ENCODE measurements around the gene USE1. TPM values are rescaled to one million over a fixed set of nuclear protein-coding genes. Genes with fewer than 3 reads are reported as not detected.

The USE1 gene
- polyA plus RNA-seq, 2 donors = 32.8 to 37.7 TPM

DNA sequence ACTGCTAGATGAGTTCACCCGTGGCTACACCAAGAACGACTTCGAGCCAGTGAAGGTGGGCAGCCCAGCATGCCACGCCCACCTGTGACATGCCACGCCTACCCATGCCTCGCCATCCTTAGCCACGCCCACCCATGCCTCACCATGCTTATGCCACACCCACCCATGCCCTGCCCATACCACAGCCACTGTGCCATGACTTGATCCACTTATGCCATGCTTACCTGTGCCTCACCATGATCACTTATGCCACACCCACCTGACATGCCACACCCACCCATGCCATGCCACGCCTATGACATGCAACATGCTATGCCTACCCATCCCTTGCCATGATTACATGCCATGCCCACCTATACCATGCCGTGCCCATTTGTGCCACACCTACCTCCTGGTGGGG lies 12.9 kb upstream of the USE1 start:
- Histone ChIP-seq H3K4me1 (ENCODE audit: control insufficient read depth in 2 of 2, insufficient read depth in 2 of 2, low read length in 1 of 2) (peaks cover 0 to 2% of the 10 kb centered on the region in 2 donors), H3K4me3 (ENCODE audit: low read depth in 1 of 2, low read length in 2 of 2) (no peak overlapping the region), H3K9me3 (ENCODE audit: control insufficient read depth in 2 of 2, insufficient read depth in 1 of 2, low read depth in 1 of 2, low read length in 1 of 2) (peaks cover 0 to 6% of the 10 kb centered on the region in 2 donors), H3K27ac (ENCODE audit: low read depth in 2 of 2, low read length in 1 of 2) (no peak overlapping the region), H3K36me3 (ENCODE audit: control insufficient read depth in 2 of 2, insufficient read depth in 2 of 2, low read length in 1 of 2) (peaks cover 18 to 57% of the 10 kb centered on the region in 2 donors), H3K27me3 (ENCODE audit: control insufficient read depth in 1 of 2, insufficient read depth in 2 of 2, low read length in 2 of 2) (no peaks in the 10 kb centered on the region)
- WGBS, 2 donors = 81 to 85% methylated on average over 9 of the region's 9 CpGs

DNA sequence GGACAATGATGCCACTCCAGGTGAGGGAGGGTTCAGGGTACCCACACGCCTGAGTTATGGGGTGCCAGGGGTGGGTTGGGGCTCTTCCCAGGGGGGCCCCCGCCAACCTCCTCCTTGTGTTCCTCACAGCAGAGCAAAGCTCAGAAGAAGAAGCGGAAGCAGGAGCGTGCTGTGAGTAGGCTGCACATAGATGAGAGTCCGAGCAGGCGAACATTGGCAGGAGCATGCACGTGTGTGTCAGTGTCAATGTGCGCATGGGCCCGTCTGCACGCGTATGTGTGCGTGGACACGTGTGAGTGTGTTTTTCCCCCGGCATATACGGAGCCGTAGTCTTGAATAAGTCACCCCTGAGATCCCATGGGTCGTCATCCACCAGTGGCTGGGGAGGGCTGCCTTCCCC lies 12.4 kb upstream of the USE1 start:
- H3K27me3 ChIP-seq (ENCODE audit: control insufficient read depth in 1 of 2, insufficient read depth in 2 of 2, low read length in 2 of 2) = no peaks in the 10 kb centered on the region
- H3K9me3 ChIP-seq (ENCODE audit: control insufficient read depth in 2 of 2, insufficient read depth in 1 of 2, low read depth in 1 of 2, low read length in 1 of 2) = peaks cover 0 to 6% of the 10 kb centered on the region in 2 donors
- 90 to 92% methylated on average over 17 of the region's 17 CpGs for WGBS, 2 donors
- H3K36me3 ChIP-seq (ENCODE audit: control insufficient read depth in 2 of 2, insufficient read depth in 2 of 2, low read length in 1 of 2) = peaks cover 18 to 53% of the 10 kb centered on the region in 2 donors
- peaks cover 0 to 2% of the 10 kb centered on the region in 2 donors for H3K4me1 ChIP-seq (ENCODE audit: control insufficient read depth in 2 of 2, insufficient read depth in 2 of 2, low read length in 1 of 2)
- H3K4me3 ChIP-seq (ENCODE audit: low read depth in 1 of 2, low read length in 2 of 2) = no peak overlapping the region
- H3K27ac ChIP-seq (ENCODE audit: low read depth in 2 of 2, low read length in 1 of 2) = no peak overlapping the region

DNA sequence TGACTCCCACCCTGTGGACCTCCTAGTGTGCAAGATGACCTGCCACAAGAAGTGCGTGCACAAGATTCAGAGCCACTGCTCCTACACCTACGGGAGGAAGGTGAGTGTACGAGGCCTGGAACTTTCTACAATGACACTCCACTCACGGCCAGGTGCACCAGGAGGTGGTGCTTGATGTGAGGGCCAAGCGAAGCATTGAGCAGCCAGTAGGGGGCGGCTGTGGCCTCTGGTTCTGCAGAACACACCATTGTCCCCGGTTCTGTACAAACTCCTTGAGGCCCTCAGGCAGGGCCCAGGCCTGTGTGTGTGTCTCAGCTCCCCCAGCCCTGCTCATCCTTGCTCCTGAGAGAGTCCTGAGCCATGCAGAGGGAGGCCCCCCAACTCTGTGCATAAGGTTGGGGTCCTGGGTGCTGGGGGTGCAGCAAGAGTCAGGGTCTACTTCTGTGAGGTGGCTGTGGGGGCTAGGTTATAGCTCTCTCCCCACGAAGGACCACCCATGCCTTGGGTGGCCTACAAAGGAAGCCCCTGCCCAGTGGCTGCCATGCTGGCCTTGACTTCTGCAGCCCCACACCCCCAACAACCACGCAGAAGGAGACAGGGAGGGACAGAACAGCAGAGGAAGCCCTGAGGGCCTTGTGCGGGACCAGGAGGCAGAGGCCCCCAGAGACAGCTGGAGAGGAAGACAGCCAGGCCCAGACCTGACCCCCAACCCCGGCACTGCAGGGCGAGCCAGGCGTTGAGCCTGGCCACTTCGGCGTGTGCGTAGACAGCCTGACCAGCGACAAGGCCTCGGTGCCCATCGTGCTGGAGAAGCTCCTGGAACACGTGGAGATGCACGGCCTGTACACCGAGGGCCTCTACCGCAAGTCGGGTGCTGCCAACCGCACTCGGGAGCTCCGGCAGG lies 9.7 kb upstream of the USE1 start:
- whole genome bisulfite sequencing, 2 donors = 81 to 82% methylated on average over 27 of the region's 27 CpGs

DNA sequence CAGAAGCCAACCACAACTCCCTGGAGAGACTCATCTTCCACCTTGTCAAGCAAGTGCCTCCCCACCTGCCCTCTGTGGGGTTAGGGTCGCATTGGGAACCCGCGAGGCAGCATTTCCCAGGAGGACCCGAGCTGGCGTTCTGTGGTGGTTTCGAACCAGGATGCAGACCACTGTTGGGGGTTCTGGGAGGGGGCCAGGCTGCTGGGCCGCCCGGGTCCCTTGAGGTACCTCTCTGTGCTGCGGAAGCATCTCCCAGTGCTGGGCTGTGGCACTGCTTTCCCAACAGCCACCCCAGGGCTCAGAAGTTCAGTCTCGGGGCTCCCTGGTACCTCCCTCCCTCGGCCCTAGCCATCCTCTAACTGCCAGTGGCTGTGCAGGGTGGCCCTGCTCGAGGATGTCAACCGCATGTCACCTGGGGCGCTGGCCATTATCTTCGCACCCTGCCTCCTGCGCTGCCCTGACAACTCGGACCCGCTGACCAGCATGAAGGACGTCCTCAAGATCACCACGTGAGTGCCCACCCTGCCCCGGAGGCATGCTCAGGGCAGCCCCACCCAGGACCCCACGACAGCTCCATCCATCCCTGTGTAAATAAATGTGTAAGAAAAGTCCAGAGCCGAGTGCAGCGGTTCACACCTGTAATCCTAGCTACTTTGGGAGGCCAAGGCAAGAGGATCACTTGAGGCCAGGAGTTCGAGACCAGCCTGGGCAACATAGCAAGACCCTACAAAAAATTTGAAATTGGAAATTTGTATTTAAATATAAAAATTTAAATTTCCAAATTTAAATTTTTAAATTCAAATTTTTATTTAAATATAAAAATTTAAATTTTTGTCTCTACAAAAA lies 8.2 kb upstream of the USE1 start:
- no peak overlapping the region for H3K27ac ChIP-seq (ENCODE audit: low read depth in 2 of 2, low read length in 1 of 2)
- 91 to 96% methylated on average over 25 of the region's 25 CpGs for WGBS, 2 donors
- H3K4me1 ChIP-seq (ENCODE audit: control insufficient read depth in 2 of 2, insufficient read depth in 2 of 2, low read length in 1 of 2) = peaks cover 0 to 11% of the 10 kb centered on the region in 2 donors
- peaks cover 6 to 59% of the 10 kb centered on the region in 2 donors for H3K36me3 ChIP-seq (ENCODE audit: control insufficient read depth in 2 of 2, insufficient read depth in 2 of 2, low read length in 1 of 2)
- H3K9me3 ChIP-seq (ENCODE audit: control insufficient read depth in 2 of 2, insufficient read depth in 1 of 2, low read depth in 1 of 2, low read length in 1 of 2) = peaks cover 0 to 3% of the 10 kb centered on the region in 2 donors
- no peak overlapping the region for H3K4me3 ChIP-seq (ENCODE audit: low read depth in 1 of 2, low read length in 2 of 2)
- H3K27me3 ChIP-seq (ENCODE audit: control insufficient read depth in 1 of 2, insufficient read depth in 2 of 2, low read length in 2 of 2) = no peaks in the 10 kb centered on the region

More for the DNA sequence above, 9.7 kb upstream of the USE1 start:
- no peaks in the 10 kb centered on the region for H3K27me3 ChIP-seq (ENCODE audit: control insufficient read depth in 1 of 2, insufficient read depth in 2 of 2, low read length in 2 of 2)
- peaks cover 0 to 6% of the 10 kb centered on the region in 2 donors for H3K9me3 ChIP-seq (ENCODE audit: control insufficient read depth in 2 of 2, insufficient read depth in 1 of 2, low read depth in 1 of 2, low read length in 1 of 2)
- H3K27ac ChIP-seq (ENCODE audit: low read depth in 2 of 2, low read length in 1 of 2) = no peak overlapping the region
- peaks cover 0 to 11% of the 10 kb centered on the region in 2 donors for H3K4me1 ChIP-seq (ENCODE audit: control insufficient read depth in 2 of 2, insufficient read depth in 2 of 2, low read length in 1 of 2)
- peaks cover 18 to 59% of the 10 kb centered on the region in 2 donors for H3K36me3 ChIP-seq (ENCODE audit: control insufficient read depth in 2 of 2, insufficient read depth in 2 of 2, low read length in 1 of 2)
- H3K4me3 ChIP-seq (ENCODE audit: low read depth in 1 of 2, low read length in 2 of 2) = no peak overlapping the region

DNA sequence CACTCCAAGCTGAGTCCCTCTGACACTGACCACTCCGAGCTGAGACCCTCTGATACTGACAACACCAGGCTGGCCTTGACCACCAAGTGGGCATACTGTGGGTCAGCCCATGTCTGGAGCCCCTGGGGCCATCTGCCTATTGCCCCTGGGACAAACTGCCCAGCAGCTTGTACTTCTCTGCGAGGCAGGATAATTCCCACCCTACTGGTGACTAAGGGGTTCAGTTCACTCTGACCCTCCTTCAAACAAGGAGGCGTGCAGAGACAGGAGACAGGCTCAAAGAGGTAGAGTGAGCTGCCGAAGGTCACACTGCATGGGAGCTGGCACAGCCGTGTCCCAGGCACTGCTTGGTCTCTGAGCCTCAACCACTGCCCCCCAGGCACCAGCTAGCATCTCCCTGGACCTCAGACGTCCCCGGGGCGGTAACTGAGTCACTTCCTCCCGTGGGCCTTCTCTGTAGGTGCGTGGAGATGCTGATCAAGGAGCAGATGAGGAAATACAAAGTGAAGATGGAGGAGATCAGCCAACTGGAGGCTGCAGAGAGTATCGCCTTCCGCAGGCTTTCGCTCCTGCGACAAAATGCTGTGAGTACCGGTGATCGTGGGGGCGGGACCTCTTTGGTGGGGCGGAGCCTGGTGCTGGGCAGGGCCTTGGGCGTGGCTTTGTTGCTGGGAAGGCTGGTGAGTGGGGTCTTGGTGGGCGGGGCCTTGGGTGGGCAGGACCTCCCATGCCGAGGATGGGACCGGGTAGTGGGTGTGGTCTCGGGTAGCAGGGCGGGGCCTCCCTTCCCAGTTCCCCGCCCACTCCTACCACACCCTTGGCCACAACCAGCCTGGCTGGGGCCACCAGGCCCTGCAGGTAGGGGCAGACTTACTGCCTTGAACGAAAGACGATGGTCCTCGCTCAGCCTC lies 5.8 kb upstream of the USE1 start:
- Histone ChIP-seq H3K4me1 (ENCODE audit: control insufficient read depth in 2 of 2, insufficient read depth in 2 of 2, low read length in 1 of 2) (peaks cover 0 to 10% of the 10 kb centered on the region in 2 donors), H3K9me3 (ENCODE audit: control insufficient read depth in 2 of 2, insufficient read depth in 1 of 2, low read depth in 1 of 2, low read length in 1 of 2) (no peaks in the 10 kb centered on the region), H3K4me3 (ENCODE audit: low read depth in 1 of 2, low read length in 2 of 2) (no peak overlapping the region), H3K36me3 (ENCODE audit: control insufficient read depth in 2 of 2, insufficient read depth in 2 of 2, low read length in 1 of 2) (peaks cover 0 to 60% of the 10 kb centered on the region in 2 donors), H3K27ac (ENCODE audit: low read depth in 2 of 2, low read length in 1 of 2) (no peak overlapping the region), H3K27me3 (ENCODE audit: control insufficient read depth in 1 of 2, insufficient read depth in 2 of 2, low read length in 2 of 2) (no peaks in the 10 kb centered on the region)
- WGBS, 2 donors = 74 to 82% methylated on average over 27 to 28 of the region's 28 CpGs

DNA sequence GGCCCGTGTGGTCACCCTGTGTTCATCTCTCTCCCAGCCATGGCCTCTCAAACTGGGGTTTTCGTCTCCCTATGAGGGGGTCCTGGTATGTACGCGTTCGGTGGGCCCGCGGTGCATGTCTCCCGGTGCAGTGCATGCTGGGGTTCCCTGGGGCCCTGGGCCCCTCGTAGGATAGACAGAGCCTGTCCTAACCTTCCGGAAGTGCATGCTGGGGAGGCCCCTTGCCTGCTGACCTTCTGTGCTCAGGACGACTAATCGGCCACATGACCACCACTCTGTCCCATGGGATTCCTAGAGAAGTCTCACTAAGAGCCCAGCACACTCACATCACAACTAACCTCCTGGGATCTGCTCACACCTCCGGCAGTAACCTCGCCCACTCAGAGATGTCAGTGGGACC lies 4.9 kb upstream of the USE1 start:
- Histone ChIP-seq H3K27me3 (ENCODE audit: control insufficient read depth in 1 of 2, insufficient read depth in 2 of 2, low read length in 2 of 2) (no peaks in the 10 kb centered on the region), H3K4me3 (ENCODE audit: low read depth in 1 of 2, low read length in 2 of 2) (no peak overlapping the region), H3K4me1 (ENCODE audit: control insufficient read depth in 2 of 2, insufficient read depth in 2 of 2, low read length in 1 of 2) (peaks cover 0 to 14% of the 10 kb centered on the region in 2 donors), H3K27ac (ENCODE audit: low read depth in 2 of 2, low read length in 1 of 2) (no peak overlapping the region), H3K36me3 (ENCODE audit: control insufficient read depth in 2 of 2, insufficient read depth in 2 of 2, low read length in 1 of 2) (peaks cover 0 to 60% of the 10 kb centered on the region in 2 donors), H3K9me3 (ENCODE audit: control insufficient read depth in 2 of 2, insufficient read depth in 1 of 2, low read depth in 1 of 2, low read length in 1 of 2) (no peaks in the 10 kb centered on the region)
- WGBS, 2 donors = 91 to 95% methylated on average over 14 of the region's 14 CpGs

DNA sequence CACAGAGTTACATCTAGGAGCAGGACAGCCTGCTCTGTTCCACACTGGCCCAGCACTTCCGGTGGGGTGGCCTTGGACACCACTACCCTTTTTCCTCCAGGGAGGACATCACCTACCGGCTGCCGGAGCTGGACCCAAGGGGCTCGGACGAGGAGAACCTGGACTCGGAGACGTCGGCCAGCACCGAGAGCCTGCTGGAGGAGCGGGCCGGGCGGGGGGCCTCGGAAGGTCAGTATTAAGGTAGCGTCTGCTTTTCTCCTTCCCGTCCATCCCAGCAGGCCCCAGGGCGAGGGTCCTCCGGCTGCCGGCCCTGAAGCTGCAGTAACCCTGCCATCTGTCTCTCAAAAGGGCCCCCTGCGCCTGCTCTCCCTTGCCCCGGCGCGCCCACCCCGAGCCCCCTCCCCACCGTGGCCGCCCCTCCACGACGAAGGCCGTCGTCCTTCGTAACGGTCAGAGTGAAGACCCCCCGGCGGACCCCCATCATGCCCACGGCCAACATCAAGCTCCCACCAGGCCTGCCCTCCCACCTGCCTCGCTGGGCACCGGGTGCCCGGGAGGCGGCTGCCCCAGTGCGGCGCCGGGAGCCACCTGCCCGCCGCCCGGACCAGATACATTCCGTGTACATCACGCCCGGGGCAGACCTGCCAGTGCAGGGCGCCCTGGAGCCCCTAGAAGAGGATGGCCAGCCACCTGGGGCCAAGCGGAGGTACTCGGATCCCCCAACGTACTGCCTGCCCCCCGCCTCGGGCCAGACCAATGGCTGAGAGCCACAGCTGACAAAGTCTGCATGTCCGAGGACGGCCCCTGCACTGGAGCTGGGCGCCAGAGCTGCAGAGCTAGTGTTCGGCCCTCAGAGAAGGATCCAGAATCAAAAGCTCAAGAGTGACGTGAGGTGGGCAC lies 3.4 kb upstream of the USE1 start:
- 93 to 94% methylated on average over 43 to 58 of the region's 58 CpGs for WGBS, 2 donors
- no peaks in the 10 kb centered on the region for H3K9me3 ChIP-seq (ENCODE audit: control insufficient read depth in 2 of 2, insufficient read depth in 1 of 2, low read depth in 1 of 2, low read length in 1 of 2)
- no peak overlapping the region for H3K4me3 ChIP-seq (ENCODE audit: low read depth in 1 of 2, low read length in 2 of 2)
- H3K27me3 ChIP-seq (ENCODE audit: control insufficient read depth in 1 of 2, insufficient read depth in 2 of 2, low read length in 2 of 2) = no peaks in the 10 kb centered on the region
- peaks cover 0 to 47% of the 10 kb centered on the region in 2 donors for H3K36me3 ChIP-seq (ENCODE audit: control insufficient read depth in 2 of 2, insufficient read depth in 2 of 2, low read length in 1 of 2)
- no peak overlapping the region for H3K27ac ChIP-seq (ENCODE audit: low read depth in 2 of 2, low read length in 1 of 2)
- peaks cover 0 to 20% of the 10 kb centered on the region in 2 donors for H3K4me1 ChIP-seq (ENCODE audit: control insufficient read depth in 2 of 2, insufficient read depth in 2 of 2, low read length in 1 of 2)

DNA sequence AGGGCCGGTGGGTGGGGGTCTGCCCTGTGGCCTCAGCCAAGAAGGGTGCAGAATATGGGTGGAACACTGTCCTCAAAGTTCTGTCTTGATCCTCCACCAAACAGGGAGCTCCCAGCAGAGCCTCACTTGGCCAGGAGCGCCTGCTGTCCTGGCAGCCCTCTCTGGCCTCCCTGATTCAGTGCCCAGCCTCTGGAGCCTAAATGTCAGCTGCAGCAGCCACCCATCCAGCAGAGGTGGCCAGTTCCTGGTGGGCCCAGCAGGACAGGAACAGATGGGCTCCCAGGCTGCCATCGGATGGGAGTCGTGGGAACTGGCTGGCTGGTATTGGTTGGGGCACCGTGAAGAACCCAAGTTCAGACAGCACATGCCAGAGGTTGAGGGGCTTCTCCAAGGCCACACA lies 1.8 kb upstream of the USE1 start:
- Histone ChIP-seq H3K27ac (ENCODE audit: low read depth in 2 of 2, low read length in 1 of 2) (no peak overlapping the region), H3K36me3 (ENCODE audit: control insufficient read depth in 2 of 2, insufficient read depth in 2 of 2, low read length in 1 of 2) (peaks cover 4 to 52% of the 10 kb centered on the region in 2 donors), H3K27me3 (ENCODE audit: control insufficient read depth in 1 of 2, insufficient read depth in 2 of 2, low read length in 2 of 2) (no peaks in the 10 kb centered on the region), H3K4me3 (ENCODE audit: low read depth in 1 of 2, low read length in 2 of 2) (no peak overlapping the region), H3K9me3 (ENCODE audit: control insufficient read depth in 2 of 2, insufficient read depth in 1 of 2, low read depth in 1 of 2, low read length in 1 of 2) (no peaks in the 10 kb centered on the region), H3K4me1 (ENCODE audit: control insufficient read depth in 2 of 2, insufficient read depth in 2 of 2, low read length in 1 of 2) (peaks cover 0 to 20% of the 10 kb centered on the region in 2 donors)
- WGBS, 2 donors = 87 to 91% methylated on average over 5 of the region's 5 CpGs
